GM19455 (cell line): ENCODE measurements around the gene RBMS3.
"Not testable (repeated sequence)": the region's sequence is repeated elsewhere in the genome, so short reads cannot be mapped to it uniquely, and the experiment has no call there.

Experiments used
- ATAC-seq: cut with Tn5 transposase; IDR thresholded peaks from one replicate; pipeline ENCODE4 v1.9.1; 2021; ENCODE audit not compliant: unreplicated experiment

The RBMS3 gene

GRCh38 chr3:30042274-30042859 is 761.5 kb downstream of the RBMS3 start:
- ATAC-seq = peak; percentile 85

- no peak for ATAC-seq
These were observed 762.2 kb downstream of the RBMS3 start for GRCh38 chr3:30042916-30043555.

GRCh38 chr3:30044515-30044914 is 763.6 kb downstream of the RBMS3 start:
- ATAC-seq = no peak

- no peak for ATAC-seq
These were observed 767.6 kb downstream of the RBMS3 start for GRCh38 chr3:30048431-30048830.

GRCh38 chr3:30050116-30050515 is 769.2 kb downstream of the RBMS3 start:
- not testable (repeated sequence) for ATAC-seq

GRCh38 chr3:30059240-30059639 is 778.4 kb downstream of the RBMS3 start:
- no peak for ATAC-seq
